AG09309 (cell line): ENCODE results near the gene TTLL5.

ENCODE experiments used
- DNase-seq: peaks from one replicate; pipeline ENCODE4 v3.0.0-alpha.2; 2010; ENCODE audit warnings: low read depth
- H3K4me3 ChIP-seq: 2 replicates; pipeline ENCODE4 v1.5.1; 2011; ENCODE audit warnings: mild to moderate bottlenecking, low read depth, low read length, moderate library complexity; ENCODE audit not compliant: control insufficient read depth
- TF ChIP-seq, protein P1 (sequence below): IDR thresholded peaks from 2 replicates; pipeline ENCODE4 v1.5.1; 2011; ENCODE audit warnings: mild to moderate bottlenecking, low read depth, low read length, inconsistent platforms; ENCODE audit not compliant: insufficient read depth, control insufficient read depth; ENCODE audit errors: missing control alignments

The TTLL5 gene

DNA sequence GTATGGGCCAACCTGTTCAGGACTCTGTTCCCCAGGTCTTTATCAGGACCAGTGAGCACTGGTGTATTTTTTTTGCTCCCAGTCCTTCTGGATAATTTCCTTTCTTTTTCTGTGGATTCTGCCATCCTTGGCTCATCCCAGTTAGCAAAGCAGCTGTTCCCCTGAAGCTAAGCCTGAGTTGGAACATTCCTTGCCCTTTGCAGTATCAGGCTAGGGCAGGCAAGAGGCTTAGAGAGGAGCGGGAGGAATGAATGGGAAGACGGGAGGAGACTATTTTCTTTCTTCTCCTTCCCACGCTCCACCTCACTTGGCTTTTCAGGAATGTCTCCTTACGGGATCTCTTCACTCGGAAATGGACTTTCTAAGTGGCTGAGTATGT lies 29.6 kb upstream of the TTLL5 start:
- no peak for DNase-seq
- no peak overlapping the region for H3K4me3 ChIP-seq
- TF ChIP-seq, protein P1, sequence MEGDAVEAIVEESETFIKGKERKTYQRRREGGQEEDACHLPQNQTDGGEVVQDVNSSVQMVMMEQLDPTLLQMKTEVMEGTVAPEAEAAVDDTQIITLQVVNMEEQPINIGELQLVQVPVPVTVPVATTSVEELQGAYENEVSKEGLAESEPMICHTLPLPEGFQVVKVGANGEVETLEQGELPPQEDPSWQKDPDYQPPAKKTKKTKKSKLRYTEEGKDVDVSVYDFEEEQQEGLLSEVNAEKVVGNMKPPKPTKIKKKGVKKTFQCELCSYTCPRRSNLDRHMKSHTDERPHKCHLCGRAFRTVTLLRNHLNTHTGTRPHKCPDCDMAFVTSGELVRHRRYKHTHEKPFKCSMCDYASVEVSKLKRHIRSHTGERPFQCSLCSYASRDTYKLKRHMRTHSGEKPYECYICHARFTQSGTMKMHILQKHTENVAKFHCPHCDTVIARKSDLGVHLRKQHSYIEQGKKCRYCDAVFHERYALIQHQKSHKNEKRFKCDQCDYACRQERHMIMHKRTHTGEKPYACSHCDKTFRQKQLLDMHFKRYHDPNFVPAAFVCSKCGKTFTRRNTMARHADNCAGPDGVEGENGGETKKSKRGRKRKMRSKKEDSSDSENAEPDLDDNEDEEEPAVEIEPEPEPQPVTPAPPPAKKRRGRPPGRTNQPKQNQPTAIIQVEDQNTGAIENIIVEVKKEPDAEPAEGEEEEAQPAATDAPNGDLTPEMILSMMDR: no peak

DNA sequence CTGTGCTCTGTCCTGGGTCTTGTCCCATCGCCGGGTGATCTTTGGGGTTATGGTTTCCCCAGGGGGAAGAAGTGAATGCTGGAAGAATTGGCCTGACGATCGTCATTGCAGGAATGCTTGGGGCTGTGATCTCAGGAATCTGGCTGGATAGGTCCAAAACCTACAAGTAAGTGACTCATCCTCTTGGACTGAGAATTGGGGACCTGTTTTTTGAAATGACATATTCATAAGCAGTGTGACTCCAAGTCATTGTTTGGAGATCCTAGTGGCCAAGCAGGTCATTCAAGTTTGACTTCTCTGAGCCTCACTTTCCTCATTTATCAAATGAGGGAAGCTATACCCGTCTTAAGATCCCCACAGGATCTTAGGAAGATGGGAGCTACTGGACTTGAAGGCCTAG lies 26.2 kb upstream of the TTLL5 start:
- H3K4me3 ChIP-seq: no peak overlapping the region
- TF ChIP-seq, protein P1: no peak
- DNase-seq: no peak

DNA sequence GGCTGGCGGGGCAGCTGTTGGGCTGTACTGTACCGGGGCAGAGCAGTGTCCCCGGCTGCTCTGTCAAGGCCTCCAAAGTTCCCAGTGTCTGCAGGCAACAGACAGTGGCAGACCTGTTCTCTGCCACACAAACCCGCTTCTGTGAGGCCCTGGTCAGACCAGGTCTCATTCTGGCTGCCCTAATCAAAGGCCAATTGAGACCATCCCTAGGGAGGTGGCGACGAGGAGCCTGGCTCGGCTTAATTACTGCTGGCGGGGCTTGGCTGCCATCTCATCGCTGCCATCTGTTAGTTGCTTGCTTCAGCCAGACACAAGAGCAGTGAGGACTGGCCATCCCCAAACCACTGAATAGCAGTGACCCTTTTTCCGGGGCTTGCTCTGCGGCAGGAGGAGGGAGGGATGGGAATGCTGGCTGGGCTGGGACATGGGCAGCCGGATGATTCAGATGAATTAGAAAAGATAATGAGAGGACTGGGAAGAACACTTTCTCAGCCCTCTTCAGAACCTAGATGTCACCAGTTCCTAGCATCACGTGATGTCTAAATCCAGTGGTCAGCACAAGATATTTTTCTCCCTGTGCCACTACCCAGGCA lies 24.9 kb upstream of the TTLL5 start:
- no peak overlapping the region for H3K4me3 ChIP-seq
- DNase-seq: no peak
- TF ChIP-seq, protein P1: no peak

DNA sequence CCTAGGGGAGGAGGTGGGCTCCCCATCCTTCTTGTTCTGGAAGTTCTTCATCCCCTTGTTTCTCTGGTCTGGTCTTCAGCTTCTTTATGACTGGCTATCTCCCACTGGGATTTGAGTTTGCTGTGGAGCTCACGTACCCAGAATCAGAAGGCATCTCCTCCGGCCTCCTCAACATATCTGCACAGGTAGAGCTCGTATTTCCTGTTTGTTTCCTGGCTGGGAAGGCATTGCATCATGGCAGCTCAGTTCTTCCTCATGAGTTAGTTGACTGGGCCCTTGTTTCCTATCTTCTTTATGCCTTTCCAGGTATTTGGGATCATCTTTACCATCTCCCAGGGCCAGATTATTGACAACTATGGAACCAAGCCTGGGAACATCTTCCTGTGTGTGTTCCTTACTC lies 20.2 kb upstream of the TTLL5 start:
- TF ChIP-seq, protein P1: no peak
- DNase-seq: no peak
- H3K4me3 ChIP-seq: no peak overlapping the region

DNA sequence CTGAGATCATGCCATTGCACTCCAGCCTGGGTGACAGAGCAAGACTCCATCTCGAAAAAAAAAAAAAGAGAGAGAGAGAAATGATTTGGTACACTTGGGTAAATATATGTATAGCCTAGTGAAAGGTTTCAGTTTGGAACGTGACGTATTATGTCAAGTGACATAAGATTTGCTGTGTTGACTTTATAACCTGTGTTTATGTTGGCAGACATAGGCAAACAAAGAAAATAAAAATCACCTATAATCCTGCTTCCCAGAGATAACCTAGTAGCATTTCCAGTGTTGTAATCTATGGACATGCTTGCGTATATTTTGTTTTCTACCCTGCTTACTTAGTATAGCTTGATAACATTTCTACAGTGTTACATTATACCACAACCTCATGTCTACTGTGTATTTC lies 17.1 kb upstream of the TTLL5 start:
- TF ChIP-seq, protein P1: no peak
- no peak overlapping the region for H3K4me3 ChIP-seq
- DNase-seq: no peak

DNA sequence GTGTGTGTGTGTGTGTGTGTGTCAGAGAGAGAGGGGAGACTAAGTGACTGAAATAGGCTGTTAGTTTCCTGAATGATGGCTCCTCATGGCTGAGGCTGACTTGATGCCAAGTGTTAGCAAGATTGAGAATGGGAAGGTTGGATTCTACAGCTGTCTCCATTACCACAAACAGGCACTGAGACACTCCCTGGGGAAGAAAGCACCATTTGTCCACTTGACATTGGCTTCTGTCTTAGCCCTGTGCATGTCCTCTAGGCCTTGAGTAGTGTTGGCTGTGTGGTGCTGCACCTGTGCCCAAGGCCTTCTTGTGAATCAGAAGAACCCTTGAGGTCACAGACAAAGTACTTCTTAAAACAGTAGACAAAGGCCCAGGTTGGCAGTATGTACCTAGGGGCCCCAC lies 16.0 kb upstream of the TTLL5 start:
- no peak for DNase-seq
- no peak overlapping the region for H3K4me3 ChIP-seq
- TF ChIP-seq, protein P1: no peak

DNA sequence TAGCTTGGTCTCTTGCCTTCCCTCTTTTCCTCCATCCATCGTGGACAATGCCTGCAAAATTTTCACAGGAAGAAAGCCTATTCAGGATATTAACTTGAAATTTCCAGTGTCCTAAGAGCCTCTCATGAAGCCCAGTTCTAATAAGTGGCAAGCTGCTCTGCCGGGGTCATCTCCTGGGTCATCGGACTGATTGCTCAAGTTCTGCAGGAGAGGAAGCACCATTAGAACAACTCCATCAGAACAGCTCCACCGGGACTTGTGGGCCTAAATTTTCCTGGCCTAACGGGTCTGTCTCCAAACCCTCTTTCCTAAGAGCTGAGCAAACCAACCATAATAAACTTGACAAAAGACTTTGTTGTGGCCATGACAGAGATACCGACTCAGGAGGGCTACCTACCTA lies 14.3 kb upstream of the TTLL5 start:
- no peak overlapping the region for H3K4me3 ChIP-seq
- TF ChIP-seq, protein P1: no peak
- DNase-seq: no peak
